ENCODE results near the gene RPS25. TPM values are rescaled to one million over a fixed set of nuclear protein-coding genes. Genes with fewer than 3 reads are reported as not detected.

The RPS25 gene
- total and polyA plus RNA-seq, 9 of the 15 experiments (the other 6 are each of a cell fraction or from before 2014, with no cell fraction given): 1,553 to 5,486 (median 2,471) TPM

DNA sequence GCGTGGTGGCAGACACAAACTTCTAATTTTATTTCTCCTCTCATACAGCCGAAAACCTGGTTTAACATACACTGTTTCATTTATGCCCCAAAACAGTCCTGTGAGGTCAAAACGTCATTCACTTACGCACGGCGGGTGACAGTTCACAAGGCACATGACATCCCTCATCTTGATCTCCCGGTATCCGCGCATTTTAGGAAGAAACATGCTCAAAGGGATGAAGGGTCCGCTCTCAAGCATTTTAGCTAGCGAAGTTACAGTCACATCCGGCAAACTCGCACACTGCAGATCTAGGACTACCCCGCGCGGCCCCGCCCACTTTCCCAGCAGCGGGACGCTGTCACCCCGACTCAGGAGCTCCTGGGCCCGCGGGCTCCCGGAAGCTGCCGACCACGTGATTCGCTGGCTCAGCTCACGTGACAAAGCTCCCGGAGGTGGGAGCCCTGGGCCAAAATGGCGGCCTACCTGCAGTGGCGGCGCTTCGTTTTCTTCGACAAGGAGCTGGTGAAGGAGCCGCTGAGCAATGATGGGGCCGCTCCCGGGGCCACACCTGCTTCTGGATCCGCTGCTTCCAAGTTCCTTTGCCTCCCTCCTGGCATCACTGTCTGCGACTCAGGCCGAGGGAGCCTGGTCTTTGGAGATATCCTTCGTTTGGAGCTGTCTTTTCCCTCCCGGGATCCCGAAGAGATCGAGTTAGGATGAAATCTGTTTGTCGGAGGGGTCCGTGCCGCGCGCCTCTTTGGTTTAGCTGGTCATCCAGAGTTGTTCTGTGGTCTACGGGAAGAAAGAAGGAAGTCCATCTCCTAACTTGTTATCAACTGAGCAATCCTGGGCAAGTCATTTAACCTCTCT, 49.5 kb upstream of the RPS25 start, which contains the start of gene VPS11 (continued):
- TF ChIP-seq, protein P1, sequence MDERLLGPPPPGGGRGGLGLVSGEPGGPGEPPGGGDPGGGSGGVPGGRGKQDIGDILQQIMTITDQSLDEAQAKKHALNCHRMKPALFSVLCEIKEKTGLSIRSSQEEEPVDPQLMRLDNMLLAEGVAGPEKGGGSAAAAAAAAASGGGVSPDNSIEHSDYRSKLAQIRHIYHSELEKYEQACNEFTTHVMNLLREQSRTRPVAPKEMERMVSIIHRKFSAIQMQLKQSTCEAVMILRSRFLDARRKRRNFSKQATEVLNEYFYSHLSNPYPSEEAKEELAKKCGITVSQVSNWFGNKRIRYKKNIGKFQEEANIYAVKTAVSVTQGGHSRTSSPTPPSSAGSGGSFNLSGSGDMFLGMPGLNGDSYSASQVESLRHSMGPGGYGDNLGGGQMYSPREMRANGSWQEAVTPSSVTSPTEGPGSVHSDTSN (CRISPR knock-in tag; IDR thresholded peaks at IDR 0.05; ENCODE audit: low read depth): no peak
- TF ChIP-seq, protein P1 (tag; conservative IDR thresholded peaks at IDR 0.05; ENCODE audit: low read depth): no peak; the same call in 1 of the 2 replicates
- TF ChIP-seq PHTF2 (CRISPR knock-in tag; IDR thresholded peaks at IDR 0.05) (no peak), NRF1 (conservative IDR thresholded peaks at IDR 0.05 in 1 of 2, IDR thresholded peaks at IDR 0.05 in 1 of 2) (peak; percentile 71 to 77; a peak in 3 of 4 replicates), YY1 (IDR thresholded peaks at IDR 0.05; ENCODE audit: borderline replicate concordance in 1 of 3, control insufficient read depth in 1 of 3, extremely low read depth in 1 of 3, insufficient read depth in 3 of 3, insufficient read length in 1 of 3, insufficient replicate concordance in 2 of 3, low read depth in 1 of 3, low read length in 2 of 3) (peak; percentile 87 to 99 (median 97)), ZNF212 (CRISPR knock-in tag; IDR thresholded peaks at IDR 0.05) (no peak), NR2C2 (CRISPR knock-in tag; IDR thresholded peaks at IDR 0.05) (no peak), NR2C2 (tag; IDR thresholded peaks at IDR 0.05) (peak; percentile 95), EP300 (IDR thresholded peaks at IDR 0.05; ENCODE audit: low read length) (0 out of 2 replicates have a peak, but pooled peaks have one; percentile 21), ZNF3 (CRISPR knock-in tag; IDR thresholded peaks at IDR 0.05) (no peak)
- TF ChIP-seq, protein P2, sequence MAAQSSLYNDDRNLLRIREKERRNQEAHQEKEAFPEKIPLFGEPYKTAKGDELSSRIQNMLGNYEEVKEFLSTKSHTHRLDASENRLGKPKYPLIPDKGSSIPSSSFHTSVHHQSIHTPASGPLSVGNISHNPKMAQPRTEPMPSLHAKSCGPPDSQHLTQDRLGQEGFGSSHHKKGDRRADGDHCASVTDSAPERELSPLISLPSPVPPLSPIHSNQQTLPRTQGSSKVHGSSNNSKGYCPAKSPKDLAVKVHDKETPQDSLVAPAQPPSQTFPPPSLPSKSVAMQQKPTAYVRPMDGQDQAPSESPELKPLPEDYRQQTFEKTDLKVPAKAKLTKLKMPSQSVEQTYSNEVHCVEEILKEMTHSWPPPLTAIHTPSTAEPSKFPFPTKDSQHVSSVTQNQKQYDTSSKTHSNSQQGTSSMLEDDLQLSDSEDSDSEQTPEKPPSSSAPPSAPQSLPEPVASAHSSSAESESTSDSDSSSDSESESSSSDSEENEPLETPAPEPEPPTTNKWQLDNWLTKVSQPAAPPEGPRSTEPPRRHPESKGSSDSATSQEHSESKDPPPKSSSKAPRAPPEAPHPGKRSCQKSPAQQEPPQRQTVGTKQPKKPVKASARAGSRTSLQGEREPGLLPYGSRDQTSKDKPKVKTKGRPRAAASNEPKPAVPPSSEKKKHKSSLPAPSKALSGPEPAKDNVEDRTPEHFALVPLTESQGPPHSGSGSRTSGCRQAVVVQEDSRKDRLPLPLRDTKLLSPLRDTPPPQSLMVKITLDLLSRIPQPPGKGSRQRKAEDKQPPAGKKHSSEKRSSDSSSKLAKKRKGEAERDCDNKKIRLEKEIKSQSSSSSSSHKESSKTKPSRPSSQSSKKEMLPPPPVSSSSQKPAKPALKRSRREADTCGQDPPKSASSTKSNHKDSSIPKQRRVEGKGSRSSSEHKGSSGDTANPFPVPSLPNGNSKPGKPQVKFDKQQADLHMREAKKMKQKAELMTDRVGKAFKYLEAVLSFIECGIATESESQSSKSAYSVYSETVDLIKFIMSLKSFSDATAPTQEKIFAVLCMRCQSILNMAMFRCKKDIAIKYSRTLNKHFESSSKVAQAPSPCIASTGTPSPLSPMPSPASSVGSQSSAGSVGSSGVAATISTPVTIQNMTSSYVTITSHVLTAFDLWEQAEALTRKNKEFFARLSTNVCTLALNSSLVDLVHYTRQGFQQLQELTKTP (IDR thresholded peaks at IDR 0.05; ENCODE audit: low read depth in 1 of 2, partially characterized antibody in 2 of 2): peak; percentile 12 to 75
- TF ChIP-seq, protein P3, sequence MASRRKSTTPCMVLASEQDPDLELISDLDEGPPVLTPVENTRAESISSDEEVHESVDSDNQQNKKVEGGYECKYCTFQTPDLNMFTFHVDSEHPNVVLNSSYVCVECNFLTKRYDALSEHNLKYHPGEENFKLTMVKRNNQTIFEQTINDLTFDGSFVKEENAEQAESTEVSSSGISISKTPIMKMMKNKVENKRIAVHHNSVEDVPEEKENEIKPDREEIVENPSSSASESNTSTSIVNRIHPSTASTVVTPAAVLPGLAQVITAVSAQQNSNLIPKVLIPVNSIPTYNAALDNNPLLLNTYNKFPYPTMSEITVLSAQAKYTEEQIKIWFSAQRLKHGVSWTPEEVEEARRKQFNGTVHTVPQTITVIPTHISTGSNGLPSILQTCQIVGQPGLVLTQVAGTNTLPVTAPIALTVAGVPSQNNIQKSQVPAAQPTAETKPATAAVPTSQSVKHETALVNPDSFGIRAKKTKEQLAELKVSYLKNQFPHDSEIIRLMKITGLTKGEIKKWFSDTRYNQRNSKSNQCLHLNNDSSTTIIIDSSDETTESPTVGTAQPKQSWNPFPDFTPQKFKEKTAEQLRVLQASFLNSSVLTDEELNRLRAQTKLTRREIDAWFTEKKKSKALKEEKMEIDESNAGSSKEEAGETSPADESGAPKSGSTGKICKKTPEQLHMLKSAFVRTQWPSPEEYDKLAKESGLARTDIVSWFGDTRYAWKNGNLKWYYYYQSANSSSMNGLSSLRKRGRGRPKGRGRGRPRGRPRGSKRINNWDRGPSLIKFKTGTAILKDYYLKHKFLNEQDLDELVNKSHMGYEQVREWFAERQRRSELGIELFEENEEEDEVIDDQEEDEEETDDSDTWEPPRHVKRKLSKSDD (conservative IDR thresholded peaks at IDR 0.05; ENCODE audit: low read length): no peak
- TF ChIP-seq, protein P4, sequence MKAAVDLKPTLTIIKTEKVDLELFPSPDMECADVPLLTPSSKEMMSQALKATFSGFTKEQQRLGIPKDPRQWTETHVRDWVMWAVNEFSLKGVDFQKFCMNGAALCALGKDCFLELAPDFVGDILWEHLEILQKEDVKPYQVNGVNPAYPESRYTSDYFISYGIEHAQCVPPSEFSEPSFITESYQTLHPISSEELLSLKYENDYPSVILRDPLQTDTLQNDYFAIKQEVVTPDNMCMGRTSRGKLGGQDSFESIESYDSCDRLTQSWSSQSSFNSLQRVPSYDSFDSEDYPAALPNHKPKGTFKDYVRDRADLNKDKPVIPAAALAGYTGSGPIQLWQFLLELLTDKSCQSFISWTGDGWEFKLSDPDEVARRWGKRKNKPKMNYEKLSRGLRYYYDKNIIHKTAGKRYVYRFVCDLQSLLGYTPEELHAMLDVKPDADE (conservative IDR thresholded peaks at IDR 0.05; ENCODE audit: control insufficient read depth, low read depth, low read length): peak; percentile 66

Measured in K562 (cell line).